BE2C (cell line): ENCODE measurements around the gene TFF2. TPM values are rescaled to one million over a fixed set of nuclear protein-coding genes. Genes with fewer than 3 reads are reported as not detected.

Experiments used
- DNase-seq: peaks from one replicate; pipeline ENCODE4 v3.0.0-alpha.2; 2020
- H3K27me3 ChIP-seq: fragments of 250-450 bp; sonication (Bioruptor Pico); 2 replicates; pipeline ENCODE4 v1.5.1; 2020; ENCODE audit warnings: mild to moderate bottlenecking
- H3K36me3 ChIP-seq: fragments of 250-450 bp; sonication (Bioruptor Pico); 2 replicates; pipeline ENCODE4 v1.5.1; 2020; ENCODE audit warnings: mild to moderate bottlenecking
- H3K4me1 ChIP-seq: fragments of 250-450 bp; sonication (Bioruptor Pico); 2 replicates; pipeline ENCODE4 v1.5.1; 2020
- H3K4me3 ChIP-seq: 2 replicates; pipeline ENCODE4 v1.5.1; 2011; ENCODE audit warnings: low read depth, low read length
- H3K9me3 ChIP-seq: fragments of 250-450 bp; sonication (Bioruptor Pico); 2 replicates; pipeline ENCODE4 v1.5.1; 2020
- CTCF ChIP-seq: IDR thresholded peaks from 2 replicates; pipeline ENCODE4 v1.5.1; 2012; ENCODE audit warnings: mild to moderate bottlenecking, low read depth, low read length
- polyA plus RNA-seq: library from polyadenylated mRNA; unstranded; fragments of >200 nt; gene quantifications from one replicate; pipeline ENCODE4 v1.2.1, GENCODE V29; 2012; ENCODE audit warnings: low read depth, missing spikeins; ENCODE audit not compliant: insufficient read length, insufficient read depth

The TFF2 gene, protein sequence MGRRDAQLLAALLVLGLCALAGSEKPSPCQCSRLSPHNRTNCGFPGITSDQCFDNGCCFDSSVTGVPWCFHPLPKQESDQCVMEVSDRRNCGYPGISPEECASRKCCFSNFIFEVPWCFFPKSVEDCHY
- not detected for polyA plus RNA-seq

- no peak for TF ChIP-seq CTCF
- no peak within 1 kb of the TSS for H3K4me3 ChIP-seq
- DNase-seq: no peak
- no peaks in the 10 kb centered on the region for H3K27me3 ChIP-seq
- no peaks in the 10 kb centered on the region for H3K4me1 ChIP-seq
- H3K9me3 ChIP-seq: no peaks in the 10 kb centered on the region
- no peaks in the 10 kb centered on the region for H3K36me3 ChIP-seq
Measured at GRCh38 chr21:42350927-42351426, at the start of gene TFF2. TFF2 (minus strand) TSS chr21:42350994; CDS start chr21:42350957, 37 bp downstream.

- no peak for DNase-seq
- Histone ChIP-seq H3K4me1 (no peaks in the 10 kb centered on the region), H3K4me3 (no peak overlapping the region)
Measured at GRCh38 chr21:42400525-42400924, 49.7 kb upstream of the TFF2 start.

DNA sequence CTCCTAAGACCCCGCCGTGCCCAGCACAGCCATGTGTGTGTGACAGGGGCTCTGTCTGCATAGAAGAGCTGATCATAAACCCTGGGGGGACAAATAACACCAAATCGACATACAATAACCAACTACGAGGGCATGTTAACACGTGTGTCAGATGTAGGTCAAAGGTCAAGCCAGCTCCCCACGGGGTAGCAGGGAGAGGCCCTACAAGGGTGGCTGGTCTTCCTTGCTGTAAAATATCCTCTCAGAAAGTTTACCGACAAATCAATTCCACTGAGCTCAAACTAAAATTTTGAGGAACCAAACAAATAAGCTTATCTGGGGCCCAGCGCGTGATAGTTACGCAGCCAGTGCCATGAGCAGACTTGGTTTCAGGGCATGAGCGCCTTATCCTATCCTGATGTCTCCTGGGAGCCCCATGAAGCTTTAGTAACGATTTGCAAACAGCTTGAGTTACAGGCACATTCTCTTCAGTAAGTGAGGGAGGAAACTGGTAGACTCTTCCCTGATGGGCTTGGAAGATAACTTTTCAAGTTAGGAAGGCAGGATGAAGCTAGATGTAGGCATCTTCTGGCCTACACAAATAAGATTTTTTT lies 47.7 kb upstream of the TFF2 start:
- no peaks in the 10 kb centered on the region for H3K9me3 ChIP-seq
- no peaks in the 10 kb centered on the region for H3K27me3 ChIP-seq
- no peak overlapping the region for H3K4me3 ChIP-seq
- no peak for DNase-seq
- H3K36me3 ChIP-seq: no peaks in the 10 kb centered on the region
- no peak for TF ChIP-seq CTCF
- no peaks in the 10 kb centered on the region for H3K4me1 ChIP-seq

More at GRCh38 chr21:42400525-42400924, 49.7 kb upstream of the TFF2 start:
- Histone ChIP-seq H3K27me3 (no peaks in the 10 kb centered on the region), H3K36me3 (no peaks in the 10 kb centered on the region), H3K9me3 (no peaks in the 10 kb centered on the region)
- no peak for TF ChIP-seq CTCF

GRCh38 chr21:42397746-42398394 lies 47.1 kb upstream of the TFF2 start:
- H3K27me3 ChIP-seq: no peaks in the 10 kb centered on the region
- H3K4me1 ChIP-seq: no peaks in the 10 kb centered on the region
- no peak for TF ChIP-seq CTCF
- H3K36me3 ChIP-seq: no peaks in the 10 kb centered on the region
- H3K9me3 ChIP-seq: no peaks in the 10 kb centered on the region
- H3K4me3 ChIP-seq: no peak overlapping the region
- DNase-seq: no peak

DNA sequence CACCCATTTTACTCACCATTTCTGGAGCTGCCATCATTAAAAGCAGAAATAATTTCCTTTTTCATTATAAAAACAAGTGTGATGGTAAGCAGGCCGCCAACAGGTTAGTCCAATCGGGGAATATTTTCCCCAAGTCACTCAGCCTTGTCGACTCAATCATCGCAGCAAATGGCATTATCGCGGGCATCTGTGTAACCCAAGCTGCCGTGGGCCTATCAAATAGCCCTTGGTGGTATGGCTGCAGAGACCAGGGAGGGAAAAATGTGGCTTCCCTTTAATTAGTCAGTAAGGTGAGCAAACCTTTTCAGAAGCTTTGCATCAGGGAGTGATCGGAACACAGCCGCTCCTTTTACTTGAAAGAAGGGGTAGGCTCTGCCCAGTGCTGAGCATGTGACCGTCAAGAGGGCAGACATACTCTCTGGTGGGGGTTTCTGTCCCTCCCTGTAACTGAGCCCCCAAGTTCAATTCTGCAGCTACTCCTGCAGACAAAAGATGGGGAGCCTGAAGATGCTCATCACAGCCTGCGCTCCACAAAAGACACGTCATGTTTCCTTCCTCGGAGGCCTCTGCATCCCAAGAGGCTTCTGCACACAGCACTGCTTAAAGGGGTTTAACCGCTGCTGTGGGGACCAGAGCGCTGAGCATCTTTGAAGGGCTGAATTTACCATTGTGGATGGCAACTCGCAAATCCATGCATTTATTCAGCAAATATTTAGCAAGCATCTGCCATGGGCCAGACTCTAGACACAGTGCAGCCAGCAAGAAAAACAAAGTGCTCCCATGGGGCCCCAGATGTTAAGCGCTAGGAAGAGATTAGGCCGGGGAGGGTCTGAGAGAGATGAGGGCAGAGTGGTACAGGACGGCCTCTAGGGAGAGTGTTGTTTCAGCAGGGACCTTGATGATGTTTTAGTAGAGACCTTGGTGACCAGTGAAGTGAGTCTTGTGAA lies 46.3 kb upstream of the TFF2 start:
- Histone ChIP-seq H3K36me3 (no peaks in the 10 kb centered on the region), H3K9me3 (no peaks in the 10 kb centered on the region), H3K27me3 (peaks cover 2% of the 10 kb centered on the region; the same call in 1 of the 2 replicates), H3K4me3 (no peak overlapping the region), H3K4me1 (no peaks in the 10 kb centered on the region)
- peak; percentile 34 for DNase-seq
- TF ChIP-seq CTCF: no peak
